Astrocyte (in vitro differentiated cells and primary cell): Measurements from ENCODE around the gene C2. TPM values are rescaled to one million over a fixed set of nuclear protein-coding genes. Genes with fewer than 3 reads are reported as not detected.

ENCODE experiments used
- DNase-seq: peaks from one replicate; pipeline ENCODE4 v3.0.0-alpha.2; 2010; ENCODE audit warnings: low read depth
- FAIRE-seq: peaks from 2 replicates; lab custom pipeline; 2011; peaks lifted over from hg19 to GRCh38; lab: Jason Lieb, UNC
- H2AFZ ChIP-seq: 2 replicates; pipeline ENCODE4 v1.6.0; 2012; ENCODE audit warnings: low read depth, low read length, inconsistent platforms
- H3K27ac ChIP-seq: 2 replicates; pipeline ENCODE4 v1.5.1; 2011; ENCODE audit warnings: low read depth, low read length, inconsistent platforms
- H3K27me3 ChIP-seq: 2 replicates; pipeline ENCODE4 v1.6.0; 2011; ENCODE audit warnings: low read length, inconsistent platforms; ENCODE audit not compliant: insufficient read depth
- H3K36me3 ChIP-seq: 2 replicates; pipeline ENCODE4 v1.5.1; 2011; ENCODE audit warnings: low read length, inconsistent platforms; ENCODE audit not compliant: insufficient read depth
- H3K4me1 ChIP-seq: 2 replicates; pipeline ENCODE4 v1.5.1; 2011; ENCODE audit warnings: low read length, inconsistent platforms; ENCODE audit not compliant: insufficient read depth
- H3K4me2 ChIP-seq: 2 replicates; pipeline ENCODE4 v1.6.0; 2012; ENCODE audit warnings: low read length, inconsistent platforms
- H3K4me3 ChIP-seq: 2 replicates; pipeline ENCODE4 v1.5.1; 2011; ENCODE audit warnings: low read depth, mild to moderate bottlenecking, low read length, inconsistent platforms; ENCODE audit not compliant: insufficient read depth
- H3K79me2 ChIP-seq: 2 replicates; pipeline ENCODE4 v1.6.0; 2012; ENCODE audit warnings: mild to moderate bottlenecking, low read length, inconsistent platforms; ENCODE audit not compliant: insufficient read depth
- H3K9ac ChIP-seq: 2 replicates; pipeline ENCODE4 v1.6.0; 2012; ENCODE audit warnings: mild to moderate bottlenecking, low read length, inconsistent platforms
- H3K9me3 ChIP-seq: 2 replicates; pipeline ENCODE4 v1.5.1; 2012; ENCODE audit warnings: low read depth, mild to moderate bottlenecking, low read length, inconsistent platforms; ENCODE audit not compliant: insufficient read depth
- H4K20me1 ChIP-seq: 2 replicates; pipeline ENCODE4 v1.6.0; 2012; ENCODE audit warnings: low read length, inconsistent platforms; ENCODE audit not compliant: insufficient read depth
- H3K27ac Mint-ChIP-seq: one replicate; pipeline ENCODE4 v1.8.0; 2021; ENCODE audit warnings: mild to moderate bottlenecking, mixed read lengths; ENCODE audit not compliant: unreplicated experiment
- H3K27me3 Mint-ChIP-seq: one replicate; pipeline ENCODE4 v1.8.0; 2021; ENCODE audit warnings: low read depth, mixed read lengths; ENCODE audit not compliant: unreplicated experiment
- H3K36me3 Mint-ChIP-seq: one replicate; pipeline ENCODE4 v1.8.0; 2021; ENCODE audit warnings: low read depth, mixed read lengths; ENCODE audit not compliant: unreplicated experiment
- H3K4me1 Mint-ChIP-seq: one replicate; pipeline ENCODE4 v1.8.0; 2021; ENCODE audit warnings: low read depth, mixed read lengths; ENCODE audit not compliant: unreplicated experiment
- H3K4me3 Mint-ChIP-seq: one replicate; pipeline ENCODE4 v1.8.0; 2021; ENCODE audit warnings: mild to moderate bottlenecking, moderate library complexity, mixed read lengths; ENCODE audit not compliant: unreplicated experiment
- H3K9me3 Mint-ChIP-seq: one replicate; pipeline ENCODE4 v1.8.0; 2021; ENCODE audit warnings: mild to moderate bottlenecking, mixed read lengths; ENCODE audit not compliant: unreplicated experiment
- CTCF ChIP-seq: IDR thresholded peaks from 2 replicates; pipeline ENCODE4 v1.5.1; 2011; ENCODE audit warnings: low read depth, mild to moderate bottlenecking, inconsistent platforms, low read length, moderate library complexity; ENCODE audit not compliant: insufficient read depth
- EZH2 ChIP-seq: IDR thresholded peaks from 2 replicates; pipeline ENCODE4 v1.6.1; 2012; ENCODE audit warnings: mild to moderate bottlenecking, low read length, inconsistent platforms; ENCODE audit not compliant: insufficient read depth
- total RNA-seq: library from RNA; stranded (reverse); gene quantifications from 2 replicates; pipeline ENCODE4 v1.2.1, GENCODE V29; 2021

The C2 gene
- total RNA-seq, 1 donor from 2014 or later: 0.20 TPM

- H3K27me3 Mint-ChIP-seq: peaks cover 55% of the 10 kb centered on the region
- Histone ChIP-seq H3K9ac (no peak within 1 kb of the TSS), H4K20me1 (no peaks in the 10 kb centered on the region), H3K4me2 (peak within 1 kb of the TSS; percentile 78), H3K9me3 (no peaks in the 10 kb centered on the region), H3K4me3 (no peak within 1 kb of the TSS), H3K27ac (peak within 1 kb of the TSS; percentile 37), H3K4me1 (peaks cover 7% of the 10 kb centered on the region), H3K36me3 (no peaks in the 10 kb centered on the region), H2AFZ (peak within 1 kb of the TSS; percentile 59), H3K79me2 (no peaks in the 10 kb centered on the region), H3K27me3 (peaks cover 11% of the 10 kb centered on the region)
- TF ChIP-seq EZH2 (no peak), CTCF (no peak)
- H3K27ac Mint-ChIP-seq: no peak within 1 kb of the TSS
- peaks cover 4% of the 10 kb centered on the region for H3K36me3 Mint-ChIP-seq
- no peaks in the 10 kb centered on the region for H3K9me3 Mint-ChIP-seq
- H3K4me1 Mint-ChIP-seq: peaks cover 13% of the 10 kb centered on the region
- peak within 1 kb of the TSS; percentile 67 for H3K4me3 Mint-ChIP-seq
- no peak for FAIRE-seq
- peak; percentile 71 for DNase-seq
These were observed 18.2 kb downstream of the C2 start, which contains the start of gene CFB for GRCh38 chr6:31945507-31946369. Gene CFB, plus strand, starts transcription at chr6:31946095. Its CDS starts 127 bp downstream, at chr6:31946222.

- Mint-ChIP-seq H3K36me3 (peaks cover 10% of the 10 kb centered on the region), H3K4me3 (peak overlapping the region; percentile 54), H3K9me3 (no peaks in the 10 kb centered on the region), H3K27ac (no peak overlapping the region), H3K27me3 (peaks cover 55% of the 10 kb centered on the region), H3K4me1 (peaks cover 11% of the 10 kb centered on the region)
- DNase-seq: no peak
- H2AFZ ChIP-seq: no peak overlapping the region
- no peak overlapping the region for H3K9ac ChIP-seq
- peaks cover 11% of the 10 kb centered on the region for H3K27me3 ChIP-seq
- no peaks in the 10 kb centered on the region for H3K79me2 ChIP-seq
- H3K4me1 ChIP-seq: peaks cover 7% of the 10 kb centered on the region
- H3K4me3 ChIP-seq: no peak overlapping the region
- H3K9me3 ChIP-seq: no peaks in the 10 kb centered on the region
- H3K4me2 ChIP-seq: peak overlapping the region; percentile 78
- H3K27ac ChIP-seq: no peak overlapping the region
- H4K20me1 ChIP-seq: no peaks in the 10 kb centered on the region
- TF ChIP-seq EZH2: no peak
- no peak for TF ChIP-seq CTCF
- H3K36me3 ChIP-seq: peaks cover 5% of the 10 kb centered on the region
- FAIRE-seq: no peak
These were observed 18.9 kb downstream of the C2 start for GRCh38 chr6:31946370-31946885.
